Hematopoietic multipotent progenitor cell (in vitro differentiated cells): ENCODE data around the gene IRF7. TPM values are rescaled to one million over a fixed set of nuclear protein-coding genes. Genes with fewer than 3 reads are reported as not detected.
A peak's percentile ranks its signal among the peaks of the same experiment; 100 is the strongest.

Experiments used
- DNase-seq, 3 donors: peaks; one replicate each; pipeline ENCODE4 v3.0.0-alpha.2; 2011 to 2015; ENCODE audit warnings: low read depth in 2 of 3, low spot score in 2 of 3
- total RNA-seq: library from RNA; depleted of rRNA; stranded (reverse); fragments of >200 nt; gene quantifications from one replicate; pipeline ENCODE4 v1.2.3, GENCODE V29; 2012

Gene IRF7
- total RNA-seq, 1 donor: 62.5 TPM

DNA sequence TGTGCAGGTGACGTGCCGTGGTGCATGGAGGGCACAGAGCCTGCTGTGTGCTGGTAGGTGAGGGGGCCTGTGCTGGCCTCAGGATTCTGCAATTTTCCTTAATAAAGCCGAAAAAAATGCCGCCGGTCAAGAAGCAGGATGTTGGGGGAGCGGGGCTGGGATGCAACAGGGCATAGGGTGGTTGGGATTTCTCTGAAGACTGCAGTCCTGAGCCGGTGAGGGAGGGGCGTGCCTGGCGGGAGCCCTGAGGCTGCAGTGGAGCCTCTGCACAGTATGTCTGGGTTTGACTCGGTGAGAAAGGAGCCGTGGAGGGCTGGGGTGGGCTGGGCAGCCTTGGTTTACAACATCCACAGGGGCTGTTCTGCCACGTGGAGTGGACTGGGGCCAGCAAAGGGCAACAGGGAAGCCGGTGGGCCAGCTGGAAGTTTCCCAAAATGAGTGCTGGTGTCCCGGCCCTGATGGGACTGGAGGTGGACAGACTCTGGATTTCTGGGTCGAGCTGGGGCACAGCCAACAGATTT lies 7.7 kb upstream of the IRF7 start:
- DNase-seq: no peak

- no peak for DNase-seq
Observed at GRCh38 chr11:621838-622237, 6.1 kb upstream of the IRF7 start.

GRCh38 chr11:620935-621814 lies 5.4 kb upstream of the IRF7 start:
- DNase-seq: no peak

DNA sequence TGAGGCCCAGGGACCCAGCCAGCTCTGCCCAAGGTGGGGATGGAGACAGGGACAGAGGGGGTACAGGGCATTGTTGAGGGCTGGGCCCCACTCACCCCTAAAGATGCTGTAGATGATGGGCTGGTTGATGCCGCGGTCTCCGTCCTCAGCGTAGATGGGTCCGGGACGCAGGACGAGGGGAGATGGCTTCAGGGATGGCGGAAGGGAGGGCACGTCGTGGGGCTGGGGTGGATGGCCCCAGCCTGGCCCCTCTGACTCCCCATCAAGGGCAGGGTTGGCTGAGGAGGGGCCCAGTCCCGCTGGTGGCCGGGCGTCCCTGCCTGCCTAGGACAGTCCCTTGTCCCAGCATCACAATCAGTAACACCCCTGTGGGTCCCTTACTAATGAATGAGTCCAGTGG lies 4.5 kb upstream of the IRF7 start:
- DNase-seq: no peak

DNA sequence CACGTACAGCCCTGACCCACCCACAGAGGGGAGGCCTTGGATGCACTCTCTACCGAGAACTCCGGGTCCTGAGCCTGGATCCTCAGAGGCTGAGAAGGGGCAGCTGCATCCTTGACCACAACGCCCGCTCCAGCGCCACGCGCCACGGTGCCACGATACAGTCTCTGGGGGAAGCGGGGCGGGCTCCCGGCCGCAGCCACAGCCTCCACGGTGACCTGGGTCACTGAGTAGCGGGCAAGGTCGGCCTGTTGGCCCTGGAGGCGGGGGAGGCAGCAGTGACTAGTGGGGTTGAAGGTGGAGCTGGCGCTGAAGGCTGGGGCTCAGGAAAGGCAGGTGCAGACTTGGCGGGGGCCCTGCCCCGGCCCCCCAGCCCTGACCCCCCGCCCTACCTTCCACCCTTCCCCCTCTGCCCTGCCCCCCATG lies 3.9 kb upstream of the IRF7 start:
- DNase-seq: no peak

DNA sequence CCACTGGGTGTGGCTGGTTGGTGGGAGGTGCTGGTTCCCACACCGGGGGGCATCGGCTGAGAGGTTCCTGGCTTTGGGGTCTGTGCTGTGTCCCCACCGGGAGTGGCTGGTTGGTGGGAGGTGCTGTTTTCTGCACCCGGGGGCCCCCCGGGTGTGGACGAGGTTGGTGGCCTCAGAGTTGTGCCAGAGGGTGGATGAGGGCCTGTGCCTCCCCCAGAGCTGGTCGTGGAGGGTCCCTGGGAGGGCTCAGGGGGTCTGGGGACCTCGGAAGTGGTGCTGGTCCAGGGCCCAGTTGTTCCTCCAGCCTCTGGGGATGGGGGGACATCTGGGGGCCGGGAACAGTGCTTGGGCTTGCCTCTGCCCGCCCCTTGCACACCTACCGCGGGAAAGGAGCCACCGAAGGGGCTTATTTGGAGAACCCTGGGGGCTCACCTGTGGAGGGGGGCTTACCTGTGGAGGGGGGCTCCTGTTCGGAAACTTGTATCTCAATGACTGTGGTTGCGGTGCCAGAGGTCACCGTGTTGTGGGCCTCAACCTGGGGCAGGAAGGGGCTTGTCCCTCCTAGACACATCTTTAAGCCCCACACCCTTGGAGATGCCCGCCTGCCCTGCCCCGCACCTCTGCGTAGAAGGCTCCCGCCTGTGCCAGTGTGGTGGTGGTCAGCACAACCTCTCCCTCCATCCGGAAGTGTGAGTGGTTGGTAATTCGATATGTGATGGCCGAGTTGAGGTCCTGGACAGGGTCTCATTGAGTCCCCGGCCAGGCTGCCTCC lies 3.3 kb upstream of the IRF7 start:
- no peak for DNase-seq

DNA sequence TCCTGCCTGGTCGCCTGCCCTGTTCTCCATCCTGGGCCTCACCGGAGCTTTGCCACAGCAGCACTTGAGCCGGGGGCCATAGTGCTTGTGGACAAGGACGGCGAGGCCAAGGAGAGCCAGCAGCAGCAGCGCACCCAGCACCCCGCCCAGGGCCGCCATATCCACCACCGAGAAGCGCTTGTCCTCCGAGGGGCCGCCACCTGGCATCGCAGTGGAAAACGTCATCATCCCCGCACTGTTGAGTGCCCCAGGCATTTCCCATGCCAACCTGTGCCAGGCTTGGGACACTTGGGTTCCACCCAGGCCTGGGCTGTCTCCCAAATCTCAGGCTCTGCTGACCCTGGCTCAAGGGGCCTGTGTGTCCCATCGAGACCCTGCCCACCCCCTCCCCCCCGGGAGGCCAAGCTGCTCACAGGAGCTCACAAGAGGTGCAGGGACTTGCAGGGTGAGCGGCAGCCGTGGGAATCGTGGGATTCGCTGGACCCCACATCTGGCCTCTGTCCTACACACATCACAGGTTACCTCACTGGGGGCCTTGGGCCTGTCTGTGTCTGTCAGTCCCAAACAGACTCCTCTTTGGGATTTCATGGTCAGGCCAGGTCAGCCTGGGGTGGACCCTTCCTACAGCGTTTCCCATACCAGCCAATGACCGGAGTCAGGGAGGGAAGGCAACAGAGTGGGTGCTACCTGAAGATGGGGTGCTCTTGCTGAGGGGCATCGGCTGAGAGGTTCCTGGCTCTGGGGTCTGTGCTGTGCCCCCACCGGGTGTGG lies 2.3 kb upstream of the IRF7 start:
- no peak for DNase-seq

GRCh38 chr11:617199-617911 lies 1.6 kb upstream of the IRF7 start:
- no peak for DNase-seq

DNA sequence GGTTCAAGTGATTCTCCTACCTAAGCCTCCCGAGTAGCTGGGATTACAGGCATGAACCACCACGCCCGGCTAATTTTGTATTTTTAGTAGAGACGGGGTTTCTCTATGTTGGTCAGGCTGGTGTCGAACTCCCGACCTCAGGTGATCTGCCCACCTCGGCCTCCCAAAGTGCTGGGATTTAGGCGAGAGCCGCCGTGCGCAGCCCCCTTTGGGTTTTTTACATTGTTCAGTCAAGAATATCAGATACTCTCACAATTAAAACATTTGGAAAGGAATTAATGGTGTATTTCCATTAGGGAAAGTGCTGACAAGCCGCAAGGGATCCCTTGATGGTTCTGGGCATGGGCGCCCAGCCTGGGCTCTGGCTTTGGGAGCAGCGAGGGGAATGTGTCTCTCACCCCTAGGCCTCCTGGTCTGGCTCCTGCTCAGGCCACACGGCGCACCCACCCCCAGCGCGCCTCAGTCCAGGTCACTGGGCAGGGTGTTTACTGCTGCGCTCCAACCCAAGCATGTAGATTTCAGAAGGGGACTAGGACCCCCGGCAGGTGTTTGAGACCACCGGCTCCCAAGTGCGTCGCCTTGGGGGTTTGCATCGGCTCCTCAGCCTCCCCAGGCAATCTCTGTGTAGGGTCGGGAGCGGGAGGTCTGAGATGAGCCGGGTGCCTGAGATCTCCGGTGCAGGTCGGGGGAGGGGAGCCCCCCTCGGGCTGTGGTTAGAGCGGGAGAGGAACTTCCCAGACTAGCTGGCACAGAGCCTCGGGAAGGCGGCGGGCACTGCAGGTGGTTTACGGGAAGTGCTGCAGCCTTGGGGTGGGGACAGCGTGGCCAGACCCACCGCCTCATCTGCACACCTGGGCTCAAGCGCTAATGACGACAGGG lies 809 bp upstream of the IRF7 start:
- DNase-seq: no peak

DNA sequence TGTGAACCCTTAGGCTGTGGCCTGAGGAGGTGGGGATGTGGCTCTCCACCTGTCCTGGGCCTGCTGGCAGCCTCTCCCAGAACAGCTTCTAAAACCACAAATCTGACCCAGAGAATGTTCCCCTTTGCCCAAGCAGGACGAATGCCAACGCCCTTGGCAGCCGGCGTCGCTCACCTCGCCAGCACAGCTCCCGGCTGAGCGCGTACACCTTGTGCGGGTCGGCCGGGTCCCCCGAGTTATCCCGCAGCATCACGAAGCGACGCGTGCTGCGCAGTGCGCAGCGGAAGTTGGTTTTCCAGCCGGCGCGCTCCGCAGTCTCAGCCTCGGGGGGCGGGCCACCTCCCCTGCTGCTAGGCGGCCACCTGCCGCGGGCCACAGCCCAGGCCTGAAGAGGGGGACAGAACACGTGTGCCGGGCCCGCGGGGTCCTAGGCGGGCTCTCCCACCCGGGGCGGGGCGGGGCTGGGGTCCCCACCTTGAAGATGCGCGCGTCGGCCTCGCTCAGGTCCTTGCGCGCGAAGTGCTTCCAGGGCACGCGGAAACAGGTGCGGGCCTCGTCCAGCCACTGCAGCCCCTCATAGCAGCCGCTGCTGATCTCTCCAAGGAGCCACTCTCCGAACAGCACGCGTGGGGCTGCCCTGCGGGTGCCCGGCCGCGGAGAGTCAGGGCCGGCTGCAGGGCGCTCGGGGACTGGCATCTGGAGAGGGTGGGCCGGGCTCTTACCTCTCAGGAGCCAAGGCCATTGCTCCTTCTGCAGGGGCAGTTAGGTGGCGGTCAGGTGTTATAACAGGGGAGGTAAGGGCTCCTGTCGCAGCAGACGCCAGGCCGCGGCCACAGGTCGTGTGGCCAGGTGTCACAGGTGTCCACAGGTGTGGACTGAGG lies 887 bp downstream of the IRF7 start:
- no peak for DNase-seq

DNA sequence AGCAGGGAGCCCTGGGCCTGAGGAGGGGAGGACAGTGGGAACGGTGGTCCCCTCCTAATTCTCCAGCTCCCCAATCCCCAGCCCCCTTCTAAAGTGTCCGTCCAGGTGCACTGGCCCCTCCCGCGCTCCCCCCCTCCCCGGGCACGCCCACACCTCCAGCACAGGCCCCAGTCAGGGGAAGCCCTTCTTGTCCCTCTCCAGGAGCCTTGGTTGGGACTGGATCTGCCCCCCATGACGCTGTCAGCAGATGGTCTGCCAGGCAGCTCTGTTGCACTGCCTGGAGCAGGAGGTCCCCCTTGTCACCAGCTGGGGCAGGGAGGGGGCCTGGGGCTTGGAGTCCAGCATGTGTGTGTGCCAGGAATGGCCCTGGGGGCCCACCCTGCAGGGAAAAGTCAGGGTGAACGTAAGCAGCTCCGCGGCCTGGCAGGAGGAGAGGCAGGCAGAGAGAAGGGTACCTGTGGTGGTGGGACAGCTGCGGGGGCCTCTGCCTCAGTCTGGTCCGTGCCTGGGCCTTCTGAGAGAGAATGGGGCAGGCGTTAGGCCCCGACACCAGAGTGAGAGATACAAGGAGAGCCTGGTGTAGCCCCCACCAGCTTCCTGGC lies 1.6 kb downstream of the IRF7 start:
- no peak for DNase-seq

DNA sequence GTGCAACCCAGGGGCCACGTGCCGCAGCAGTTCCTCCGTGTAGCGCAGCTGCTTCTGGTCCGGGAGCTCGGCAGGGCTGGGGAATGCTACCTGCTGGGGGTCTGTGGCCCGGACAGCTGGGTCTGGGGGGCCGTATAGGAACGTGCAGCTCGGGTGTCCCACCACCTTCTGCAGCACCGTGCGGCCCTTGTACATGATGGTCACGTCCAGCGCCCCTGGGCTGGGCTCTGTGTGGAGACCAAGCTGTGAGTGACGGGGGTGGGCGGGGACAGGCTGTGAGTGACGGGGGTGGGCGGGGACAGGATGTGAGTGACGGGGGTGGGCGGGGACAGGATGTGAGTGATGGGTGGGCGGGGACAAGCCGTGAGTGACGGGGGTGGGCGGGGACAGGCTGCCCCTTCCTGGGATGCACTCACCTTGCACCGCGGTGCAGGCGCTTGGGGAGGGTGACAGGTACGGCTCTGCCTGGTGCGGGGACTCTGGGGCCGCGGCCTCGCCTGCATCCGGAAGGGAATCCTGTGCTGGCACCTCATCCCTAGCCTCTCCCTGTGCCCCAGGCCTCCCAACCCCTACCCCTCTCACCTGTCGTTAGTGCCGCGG lies 2.3 kb downstream of the IRF7 start:
- peak; percentile 44 to 50 (median 45) for DNase-seq

- DNase-seq: no peak
Observed at GRCh38 chr11:612961-613300, 2.8 kb downstream of the IRF7 start.

DNA sequence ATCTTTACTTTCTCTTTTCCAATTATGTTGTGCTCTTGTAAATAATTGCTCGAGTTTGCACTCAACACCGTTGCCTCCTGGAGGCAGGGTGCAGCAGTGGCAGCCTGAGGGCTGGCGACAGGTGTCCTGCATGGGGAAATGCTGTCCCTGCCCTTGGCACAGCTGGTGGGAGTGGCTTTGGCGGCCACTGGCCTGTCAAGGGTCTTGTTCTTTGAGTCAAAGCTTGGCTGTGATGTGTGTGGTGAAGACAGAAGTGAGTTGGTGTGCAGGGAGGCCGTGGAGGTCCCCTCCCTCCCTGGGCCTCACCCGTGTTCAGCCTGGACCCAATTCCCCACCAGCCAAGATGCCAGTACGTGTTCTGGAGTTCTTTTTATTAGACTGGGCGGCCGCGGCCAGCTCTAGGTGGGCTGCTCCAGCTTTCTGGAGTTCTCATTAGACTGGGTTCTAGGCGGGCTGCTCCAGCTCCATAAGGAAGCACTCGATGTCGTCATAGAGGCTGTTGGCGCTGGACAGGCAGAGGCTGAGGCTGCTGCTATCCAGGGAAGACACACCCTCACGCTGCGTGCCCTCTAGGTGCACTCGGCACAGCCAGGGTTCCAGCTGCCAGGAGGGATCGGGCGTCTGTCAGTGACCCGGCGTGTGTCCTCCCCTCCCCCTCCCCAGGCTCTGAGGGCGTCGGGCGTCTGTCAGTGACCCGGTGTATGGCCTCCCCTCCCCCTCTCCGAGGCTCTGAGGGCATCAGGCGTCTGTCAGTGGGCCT lies 3.4 kb downstream of the IRF7 start:
- DNase-seq: peak in 1 of 3 donors; percentile 51

DNA sequence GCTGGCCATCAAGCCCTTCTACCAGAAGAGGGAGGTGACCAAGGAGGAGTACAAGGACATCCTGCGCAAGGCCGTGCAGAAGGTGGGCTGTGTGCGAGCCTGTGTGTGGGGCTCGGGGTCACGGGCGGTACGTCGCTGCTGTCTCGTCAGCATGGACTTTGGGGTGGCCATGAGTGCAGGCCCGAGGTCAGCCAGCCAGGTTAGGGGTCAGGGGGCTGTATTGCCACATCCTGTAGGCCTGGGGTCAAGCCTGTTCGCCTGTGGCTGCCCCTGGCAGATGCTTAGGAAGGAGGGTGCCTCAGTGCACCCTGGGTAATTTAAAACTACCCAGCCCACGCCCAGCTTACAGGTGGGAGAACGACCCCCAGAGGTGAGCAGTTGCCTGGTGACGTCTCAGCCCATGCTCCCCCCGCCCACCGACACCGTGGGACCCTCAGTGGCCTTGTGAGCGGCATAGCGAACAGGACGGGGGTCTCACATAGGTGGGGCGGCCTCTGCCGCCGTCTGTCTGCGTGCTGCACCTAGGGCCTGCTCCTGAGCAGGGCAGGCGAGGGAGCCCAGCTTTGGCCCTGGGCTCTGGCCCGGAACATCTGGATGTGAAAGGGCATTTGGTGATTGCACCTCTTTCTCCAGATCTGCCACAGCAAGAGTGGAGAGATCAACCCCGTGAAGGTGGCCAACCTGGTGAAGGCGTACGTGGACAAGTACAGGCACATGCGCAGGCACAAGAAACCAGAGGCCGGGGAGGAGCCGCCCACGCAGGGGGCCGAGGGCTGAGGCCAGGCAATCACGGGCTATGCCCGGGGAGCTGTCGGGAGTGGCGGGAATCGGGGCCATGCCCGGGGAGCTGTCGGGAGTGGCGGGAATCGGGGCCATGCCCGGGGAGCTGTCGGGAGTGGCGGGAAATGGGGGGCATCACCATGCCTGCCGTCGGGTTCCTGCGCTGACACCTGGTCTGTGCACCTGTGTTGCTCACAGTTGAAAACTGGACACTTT lies 4.5 kb downstream of the IRF7 start:
- DNase-seq: no peak
